HG03045 (cell line): Measurements from ENCODE around the gene RPS14.
"Not testable (repeated sequence)": the region's sequence is repeated elsewhere in the genome, so short reads cannot be mapped to it uniquely, and the experiment has no call there.

Source experiments
- ATAC-seq: cut with Tn5 transposase; IDR thresholded peaks from one replicate; pipeline ENCODE4 v1.9.1; 2021; ENCODE audit warnings: mild to moderate bottlenecking, moderate library complexity; ENCODE audit not compliant: unreplicated experiment

RPS14 gene

DNA sequence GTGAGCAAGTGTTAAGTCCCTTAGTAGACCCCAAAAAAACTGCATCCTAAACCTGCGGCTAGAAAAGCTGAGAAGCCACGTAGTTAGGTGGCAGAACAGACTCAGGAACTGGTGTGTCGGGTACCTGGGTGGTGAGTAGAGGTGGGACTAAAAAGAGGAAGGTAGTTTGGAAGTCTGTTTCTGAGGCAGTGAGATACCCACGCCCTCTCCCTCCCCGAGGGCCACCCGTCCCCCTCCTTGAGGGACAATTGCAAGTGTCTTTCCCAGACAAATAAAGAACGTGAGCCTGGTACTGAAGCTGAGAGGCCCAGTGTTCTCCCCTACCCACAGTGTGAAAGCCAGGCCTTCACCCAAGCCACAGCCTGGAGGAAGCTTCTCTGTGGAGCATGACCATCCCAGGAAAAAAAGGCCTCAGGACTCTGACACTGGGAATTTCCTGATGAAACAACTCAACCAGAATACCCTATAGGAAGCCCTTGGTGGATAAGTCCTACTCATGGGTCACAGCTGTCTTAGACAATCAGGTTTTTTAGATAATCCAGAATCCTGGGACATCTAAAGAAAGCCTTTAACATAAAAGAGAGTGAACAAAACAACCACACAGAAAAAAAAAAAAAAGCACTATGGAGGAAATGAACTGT is 29.8 kb downstream of the RPS14 start:
- no peak for ATAC-seq

GRCh38 chr5:150413902-150414790 is 35.4 kb downstream of the RPS14 start:
- not testable (repeated sequence) for ATAC-seq

DNA sequence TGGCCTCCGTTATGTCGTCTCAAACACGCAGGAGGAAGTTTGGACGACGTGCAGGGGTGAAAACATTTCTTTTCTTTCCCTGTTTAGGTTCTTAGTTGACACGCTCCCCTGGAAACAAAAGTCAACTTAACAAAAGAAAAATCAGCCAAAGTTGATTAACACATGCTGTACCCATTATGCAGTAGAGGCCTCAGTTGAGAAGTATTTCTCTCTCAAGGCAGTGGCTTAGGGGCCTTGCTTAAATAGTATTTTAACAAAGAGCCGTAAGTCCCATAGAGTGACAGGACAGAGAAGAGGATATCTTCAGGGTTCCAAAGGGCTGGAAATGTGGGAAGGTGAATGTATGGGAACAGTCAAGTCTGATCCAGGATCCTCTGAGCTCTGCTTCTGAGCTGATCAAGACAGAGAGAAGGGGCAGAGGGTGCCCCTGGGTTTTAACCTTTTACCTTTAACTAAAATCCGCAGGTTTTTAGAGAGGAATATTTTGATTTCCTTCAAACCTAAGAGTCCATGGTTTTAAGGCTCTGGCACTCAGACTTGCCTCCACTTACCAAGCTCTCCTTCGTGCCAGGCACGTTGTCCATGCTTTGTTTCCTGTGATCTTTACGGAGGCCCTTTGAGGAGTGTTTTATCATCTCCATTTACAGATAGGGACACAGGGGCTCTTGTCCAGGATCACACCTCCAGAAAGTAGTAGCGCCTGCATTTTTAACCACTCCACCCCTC is 36.2 kb downstream of the RPS14 start:
- no peak for ATAC-seq

GRCh38 chr5:150412319-150413175 is 37.0 kb downstream of the RPS14 start, which contains the start of gene CD74:
CD74 (minus strand) TSS chr5:150412910; CDS start chr5:150412749, 161 bp downstream.
- ATAC-seq: peak; percentile 73

DNA sequence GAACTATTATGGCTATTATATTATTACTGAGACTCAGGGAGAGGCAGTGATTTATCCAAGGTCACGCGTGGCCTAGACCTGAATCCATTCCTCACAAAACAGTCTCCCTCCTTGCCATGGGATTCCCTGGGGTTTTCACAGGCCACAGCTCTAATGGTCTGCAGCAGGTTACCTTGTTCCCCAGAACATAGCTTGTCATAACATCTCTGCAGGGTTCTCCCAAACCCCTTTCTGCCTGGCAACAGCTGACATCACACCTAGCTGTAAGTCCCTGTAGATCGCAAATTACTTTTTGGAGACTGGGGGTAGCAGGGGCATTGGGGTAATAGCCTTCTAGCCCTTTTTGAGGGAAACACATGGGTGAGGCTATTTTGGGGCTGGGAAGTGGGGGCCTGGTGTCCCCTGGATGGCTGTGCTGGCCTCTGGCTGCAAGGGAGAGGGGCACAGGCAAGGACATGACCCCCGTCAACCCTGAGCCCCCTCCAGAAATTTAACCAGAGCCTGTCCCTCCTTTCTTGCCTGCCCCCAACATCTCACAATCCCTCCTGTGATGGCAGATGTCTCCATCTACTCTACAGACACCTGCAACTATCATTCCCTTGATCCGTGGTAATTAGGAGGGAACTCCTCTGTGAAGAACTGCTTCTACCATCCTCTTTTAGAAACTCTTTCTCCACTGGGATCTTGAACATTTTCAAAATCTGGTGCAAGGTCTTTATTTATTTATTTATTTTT is 38.1 kb downstream of the RPS14 start:
- no peak for ATAC-seq

DNA sequence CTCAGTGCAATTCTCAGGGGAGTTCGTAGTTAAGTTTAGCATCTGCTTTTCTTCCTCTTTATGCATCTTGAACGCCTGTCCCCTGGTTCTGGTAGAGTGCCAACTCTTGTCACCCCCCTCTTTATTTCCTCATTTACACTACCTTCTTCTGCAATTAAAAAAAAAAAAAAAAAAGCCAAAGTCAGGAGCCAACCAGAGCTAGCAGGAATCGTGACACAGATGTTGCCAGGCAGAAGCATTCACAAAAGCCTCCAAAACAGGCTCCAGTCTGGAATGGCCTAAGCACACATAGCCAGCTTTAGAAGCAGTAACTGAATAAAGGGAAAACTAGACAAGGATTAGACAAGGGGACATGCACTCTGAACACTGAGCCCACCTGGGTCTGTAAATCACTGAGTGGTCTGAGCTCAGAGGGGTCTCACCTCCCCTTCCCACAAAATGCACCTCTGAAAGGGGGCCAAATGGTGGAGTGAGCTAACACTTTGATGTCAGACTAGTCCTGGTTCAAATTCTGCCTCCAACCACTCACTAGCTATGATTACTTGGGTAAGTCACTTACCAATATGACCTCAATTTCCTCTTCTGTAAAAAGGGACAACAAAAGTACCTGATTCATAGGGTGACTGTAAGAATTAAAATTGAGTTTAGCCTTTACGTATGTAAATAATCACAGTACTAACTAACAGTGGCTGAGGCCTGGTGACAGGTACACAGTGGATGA is 38.9 kb downstream of the RPS14 start:
- ATAC-seq: no peak

GRCh38 chr5:150409638-150410523 is 39.7 kb downstream of the RPS14 start:
- ATAC-seq: peak; percentile 34

DNA sequence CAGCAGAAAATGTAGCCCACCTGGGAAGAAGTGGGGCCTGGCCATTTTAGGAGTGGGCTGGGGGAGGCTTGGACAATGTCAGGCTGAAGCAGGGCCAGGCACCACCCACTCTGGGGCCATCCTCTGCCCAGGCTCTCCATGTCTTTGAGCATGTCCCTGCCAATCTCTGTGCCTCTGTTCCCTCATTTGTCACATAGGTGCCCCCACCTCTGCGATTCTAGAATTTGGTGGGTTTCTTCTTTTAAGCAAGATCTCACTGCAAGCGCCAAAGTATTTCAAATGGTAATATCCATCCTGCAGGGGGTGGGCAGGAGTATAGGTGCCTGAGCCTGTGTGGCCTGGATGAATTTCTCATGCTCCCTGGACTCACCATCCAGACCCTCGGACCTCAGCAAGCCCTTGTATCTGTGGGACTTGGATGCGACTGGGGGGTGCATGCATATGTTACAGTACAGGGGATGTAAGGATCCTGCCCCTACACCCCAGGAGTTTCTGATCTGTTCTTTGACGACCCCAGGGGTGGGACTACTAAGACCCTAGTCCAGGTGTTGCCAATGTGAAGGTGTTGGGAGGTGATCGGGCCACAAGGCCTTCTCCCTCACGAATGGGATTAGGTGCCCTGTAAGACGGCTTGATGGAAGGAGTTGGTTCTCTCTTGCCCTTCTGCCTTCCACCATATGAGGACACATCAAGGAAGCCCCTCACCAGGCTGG is 41.2 kb downstream of the RPS14 start:
- no peak for ATAC-seq

GRCh38 chr5:150407096-150407720 is 42.3 kb downstream of the RPS14 start:
- no peak for ATAC-seq

- no peak for ATAC-seq
Measured at GRCh38 chr5:150406723-150407095, 42.8 kb downstream of the RPS14 start.

- ATAC-seq: no peak
Measured at GRCh38 chr5:150406103-150406722, 43.3 kb downstream of the RPS14 start.

GRCh38 chr5:150404941-150405816 is 44.4 kb downstream of the RPS14 start:
- no peak for ATAC-seq

DNA sequence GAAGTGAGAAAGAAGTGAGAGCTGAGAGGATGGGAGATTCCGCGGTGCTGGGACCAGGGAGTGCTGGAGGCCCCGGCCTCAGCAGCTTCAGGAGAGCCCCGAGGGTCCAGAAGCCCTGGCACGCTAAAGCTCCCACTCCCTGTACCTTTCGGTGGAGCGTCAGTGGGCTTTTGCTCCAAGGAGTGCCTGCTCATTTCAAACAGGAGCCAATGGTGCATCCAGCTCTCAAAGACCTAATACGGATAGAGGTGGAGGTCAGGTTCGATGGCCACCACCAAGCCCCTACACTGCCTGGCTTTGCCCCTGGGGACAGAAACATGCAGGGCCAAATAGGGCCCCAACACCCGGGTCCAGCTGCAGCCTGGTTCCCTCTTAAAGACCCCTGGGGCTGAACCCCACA is 45.0 kb downstream of the RPS14 start:
- no peak for ATAC-seq

DNA sequence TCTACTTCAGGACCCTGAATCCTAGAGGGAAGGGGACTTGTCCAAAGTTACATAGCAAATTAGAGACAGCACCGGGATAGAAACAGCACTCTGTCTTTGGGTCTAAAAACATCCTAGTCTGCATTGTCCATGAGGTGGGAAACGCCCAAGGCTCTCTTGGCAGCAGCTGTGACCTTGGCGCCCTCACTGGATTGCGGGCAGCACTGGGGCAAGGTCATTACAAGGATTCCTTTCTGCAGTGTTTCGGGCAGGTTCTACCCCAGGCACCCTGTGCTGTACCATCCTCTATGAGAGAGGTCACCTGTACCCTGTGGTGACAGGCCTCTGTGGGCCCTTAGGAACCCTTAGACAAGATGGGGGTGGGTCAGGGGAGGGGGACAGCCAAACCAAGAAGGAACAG is 45.4 kb downstream of the RPS14 start:
- ATAC-seq: no peak

GRCh38 chr5:150402901-150403342 is 46.6 kb downstream of the RPS14 start:
- no peak for ATAC-seq
